Endometrial microvascular endothelial cells (primary cell): Measurements from ENCODE around the gene PRLHR. TPM values are rescaled to one million over a fixed set of nuclear protein-coding genes. Genes with fewer than 3 reads are reported as not detected.
"Not testable (repeated sequence)": the region's sequence is repeated elsewhere in the genome, so short reads cannot be mapped to it uniquely, and the experiment has no call there.

ENCODE experiments used
- in situ Hi-C: cut with HindIII; loops from 2 replicates; pipeline ENCODE4 v1.10.0; 2017; ENCODE audit warnings: low sequenced_read_pairs, low pct_unique_long_range_greater_than_20kb; ENCODE audit errors: inconsistent ontology term
- total RNA-seq: library from RNA; depleted of rRNA; stranded (reverse); fragments of >200 nt; gene quantifications from one replicate; pipeline ENCODE4 v1.2.3, GENCODE V29; 2015; ENCODE audit errors: inconsistent ontology term

The PRLHR gene
- total RNA-seq: not detected

DNA sequence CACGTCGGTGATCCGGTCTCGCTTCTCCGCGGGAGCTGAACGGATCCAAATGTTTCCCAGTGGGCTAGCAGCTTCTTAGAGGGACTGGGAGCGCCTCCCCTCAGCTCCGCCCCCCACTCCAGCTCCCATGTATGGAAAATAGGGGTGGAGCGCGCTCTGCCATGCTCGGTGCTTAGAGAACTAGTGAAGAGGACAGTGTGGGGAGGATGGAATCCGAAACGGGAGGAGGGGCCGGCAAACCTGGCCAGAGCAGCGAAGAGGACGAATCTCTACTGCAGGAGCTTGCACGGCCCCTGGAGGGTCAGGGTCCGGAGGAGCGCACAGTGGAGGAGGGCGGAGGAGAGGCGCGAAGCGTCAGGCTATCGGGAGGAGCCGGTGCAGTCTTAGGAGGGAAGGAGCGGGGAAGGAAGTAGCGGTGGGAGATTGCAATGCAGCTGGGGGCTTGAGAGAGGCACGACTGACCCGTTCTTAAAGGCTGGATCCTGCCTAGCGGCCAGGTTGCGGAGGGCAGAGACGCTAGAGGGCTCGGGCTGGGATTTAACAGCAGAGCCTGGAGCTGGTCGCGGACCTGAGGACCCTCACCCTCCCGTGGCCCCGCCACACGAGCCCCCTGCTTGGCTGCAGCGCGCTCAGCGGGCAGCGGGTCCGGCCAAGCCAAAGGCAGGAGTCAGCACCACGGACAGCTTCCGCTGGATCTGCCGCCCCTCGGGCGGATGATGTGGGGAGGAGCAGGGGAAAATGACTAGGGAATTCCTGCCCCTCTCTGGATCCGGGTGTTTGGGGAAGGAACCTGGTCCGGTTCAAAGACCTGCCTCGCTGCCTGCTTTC is at the start of gene PRLHR:
Gene PRLHR, minus strand, starts transcription at position 51 of the 828 bp plus-strand sequence. CDS start 404 bp downstream, outside the sequence.
- in situ Hi-C loops: no loop called here

DNA sequence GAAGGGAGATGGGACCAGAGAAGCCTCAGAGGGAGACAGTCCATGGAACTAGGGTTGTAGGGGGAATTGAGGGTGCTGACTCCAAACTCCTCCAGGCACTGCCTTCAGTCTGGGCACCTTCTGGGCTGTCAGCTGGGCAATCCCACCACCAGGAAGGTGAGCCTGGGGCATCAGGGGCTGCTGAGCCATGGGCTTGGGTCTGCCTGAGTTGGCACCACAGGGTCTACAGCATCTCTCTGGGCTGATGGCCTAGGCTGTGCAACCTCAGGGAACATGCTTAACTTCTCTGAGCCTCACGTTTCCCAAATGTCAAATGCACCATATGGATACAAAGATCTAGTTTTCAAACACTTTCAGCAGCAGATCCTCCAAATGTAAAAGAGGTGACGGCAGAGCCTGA is 46.8 kb upstream of the PRLHR start:
- in situ Hi-C loops: no loop called here

DNA sequence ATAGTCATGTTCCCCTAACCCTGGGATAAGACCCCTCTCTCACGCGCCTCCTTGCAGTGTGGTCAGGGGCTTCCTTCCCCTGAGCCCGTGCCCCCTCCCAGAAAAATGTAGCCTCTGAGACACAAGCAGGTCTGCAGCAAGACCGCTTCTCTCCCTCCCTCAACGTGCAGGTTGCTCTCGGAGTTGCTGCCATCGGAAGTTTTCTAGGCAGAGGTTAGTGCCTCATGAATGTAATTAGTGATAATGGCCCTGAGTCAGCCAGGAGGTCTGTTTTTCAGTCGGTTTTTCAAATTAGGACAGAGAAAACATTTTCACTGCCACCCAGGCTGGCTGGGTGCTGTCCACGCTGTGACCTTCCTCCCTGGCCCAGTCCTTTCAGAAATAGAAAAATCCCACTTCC is 43.2 kb upstream of the PRLHR start:
- in situ Hi-C loops: no loop called here

DNA sequence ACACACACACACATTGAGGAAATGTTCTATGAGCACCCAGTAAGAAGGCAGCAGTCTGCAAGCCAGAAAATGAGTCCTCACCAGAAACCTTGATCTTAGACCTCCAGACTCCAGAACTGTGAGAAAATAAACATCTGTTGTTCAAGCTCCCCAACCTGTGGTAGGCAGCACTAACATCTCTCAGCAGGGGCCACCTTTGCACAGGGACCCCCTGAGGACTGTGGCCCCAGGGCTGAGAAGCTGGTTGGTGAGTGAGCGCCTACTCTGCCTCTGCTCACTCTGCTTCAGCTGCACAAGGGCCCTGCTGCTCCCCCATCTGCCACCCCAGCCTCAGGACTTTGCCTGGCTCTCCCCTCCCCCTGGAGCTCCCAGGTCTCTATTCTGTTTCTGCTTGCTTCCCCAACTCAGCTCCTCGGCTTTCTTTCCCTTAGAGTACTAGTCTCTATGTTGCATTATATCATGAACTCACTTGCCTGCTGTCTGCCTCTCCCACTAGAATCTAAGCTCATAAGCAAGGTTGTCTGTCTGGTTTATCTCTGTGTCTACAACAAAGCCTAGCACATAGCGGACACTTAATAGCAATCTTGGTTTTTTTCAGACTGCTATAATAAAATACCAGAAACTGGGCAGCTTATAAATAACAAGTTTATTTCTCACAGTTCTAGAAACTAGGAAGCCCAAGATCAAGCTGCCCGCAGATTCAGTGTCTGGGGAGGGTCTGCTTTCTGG is 40.4 kb upstream of the PRLHR start:
- in situ Hi-C loops: no loop called here

DNA sequence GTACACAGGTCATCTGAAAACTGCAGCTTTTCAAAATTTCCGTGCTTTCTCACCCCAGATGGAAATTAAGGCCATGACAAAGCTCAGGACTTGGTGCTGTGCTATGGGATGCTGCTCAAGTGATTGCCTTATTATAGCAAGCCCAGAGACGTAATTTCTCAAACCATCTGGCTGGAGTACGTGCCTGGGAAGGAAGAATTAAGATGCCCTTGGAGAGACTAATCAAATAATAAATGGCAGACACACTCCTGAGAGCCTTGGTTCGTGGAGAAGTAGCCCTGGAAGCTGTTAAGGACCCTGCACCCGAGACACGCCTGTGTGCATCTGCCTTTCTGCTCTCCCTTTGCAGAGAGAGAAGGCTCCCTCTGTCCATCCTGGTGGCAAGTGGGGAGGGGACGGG is 38.3 kb upstream of the PRLHR start:
- in situ Hi-C loops: no loop called here

DNA sequence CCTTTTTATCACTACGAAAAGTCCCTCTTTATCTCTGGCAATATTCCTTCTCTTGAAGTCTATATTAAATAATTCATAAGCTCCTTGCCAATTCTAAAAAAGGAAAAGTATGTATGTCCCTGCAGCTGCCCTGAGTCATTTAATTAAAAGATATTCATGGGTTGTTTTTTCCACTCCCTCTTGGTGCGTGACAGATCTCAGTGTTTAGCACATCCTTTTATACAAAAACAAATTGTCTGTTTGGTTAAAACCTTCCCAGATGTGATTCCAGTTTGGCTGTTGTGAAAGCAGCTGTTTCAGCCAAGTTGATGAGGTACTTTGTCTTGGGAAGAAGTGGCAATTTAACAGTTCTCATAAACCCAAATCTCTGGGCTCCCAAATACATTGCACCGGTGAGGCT is 33.8 kb upstream of the PRLHR start:
- in situ Hi-C loops: no loop called here

DNA sequence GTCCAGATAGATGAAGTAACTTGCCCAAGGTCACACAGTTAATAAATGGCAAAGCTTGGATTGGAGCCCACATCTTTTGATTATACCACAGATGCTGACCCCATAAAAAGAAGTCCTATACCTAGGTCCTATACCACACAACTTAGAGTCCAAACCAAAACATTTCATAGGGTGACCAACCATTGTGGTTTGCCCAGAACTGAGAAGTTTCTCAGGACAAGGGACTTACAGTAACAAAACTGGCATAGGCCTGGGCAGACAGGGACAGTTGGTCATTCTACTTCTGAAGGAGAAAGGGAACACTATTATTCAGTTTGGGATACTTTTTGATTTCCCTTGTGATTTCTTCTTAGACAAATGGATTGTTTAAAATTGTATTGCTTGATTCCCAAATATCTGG is 32.9 kb upstream of the PRLHR start:
- in situ Hi-C loops: no loop called here

DNA sequence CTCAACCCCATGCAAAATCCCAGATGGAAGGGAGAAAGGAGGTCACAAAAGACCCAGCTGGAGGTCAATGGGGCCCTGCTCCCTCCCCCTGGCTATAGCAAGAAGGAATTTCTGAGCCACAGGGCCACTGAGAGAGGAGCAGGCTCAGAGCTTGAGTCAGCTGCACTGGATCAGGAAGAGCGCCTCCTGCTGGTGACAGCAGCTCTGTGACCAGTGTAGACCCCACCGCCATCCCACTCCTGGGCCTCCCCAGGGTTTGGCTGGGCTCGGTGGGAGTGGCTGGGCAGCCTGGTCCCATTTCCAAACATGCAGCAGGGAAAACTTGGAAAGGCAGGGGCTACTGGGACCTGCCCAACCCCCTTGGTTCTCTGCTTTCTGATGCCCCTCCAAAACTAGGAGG is 31.5 kb upstream of the PRLHR start:
- in situ Hi-C loops: no loop called here

DNA sequence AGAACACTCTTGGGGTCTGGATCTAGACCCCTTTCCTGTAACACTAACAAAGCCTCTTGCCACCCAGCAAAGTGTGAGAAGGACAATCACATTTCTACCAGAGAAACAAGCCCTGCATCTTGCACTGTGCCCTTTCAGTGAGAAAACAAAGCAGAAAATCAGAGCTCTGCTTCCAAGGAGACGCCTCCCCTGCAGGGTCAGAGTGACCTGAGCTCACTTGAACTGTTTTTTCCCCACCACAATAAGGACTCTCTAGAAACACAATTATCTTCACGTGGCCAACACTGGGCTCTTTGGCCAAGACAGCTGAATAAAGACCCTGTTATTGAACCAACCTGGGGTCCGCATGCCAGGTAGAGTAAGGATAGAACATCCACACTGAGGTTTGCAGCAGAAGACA is 30.1 kb upstream of the PRLHR start:
- in situ Hi-C loops: no loop called here

DNA sequence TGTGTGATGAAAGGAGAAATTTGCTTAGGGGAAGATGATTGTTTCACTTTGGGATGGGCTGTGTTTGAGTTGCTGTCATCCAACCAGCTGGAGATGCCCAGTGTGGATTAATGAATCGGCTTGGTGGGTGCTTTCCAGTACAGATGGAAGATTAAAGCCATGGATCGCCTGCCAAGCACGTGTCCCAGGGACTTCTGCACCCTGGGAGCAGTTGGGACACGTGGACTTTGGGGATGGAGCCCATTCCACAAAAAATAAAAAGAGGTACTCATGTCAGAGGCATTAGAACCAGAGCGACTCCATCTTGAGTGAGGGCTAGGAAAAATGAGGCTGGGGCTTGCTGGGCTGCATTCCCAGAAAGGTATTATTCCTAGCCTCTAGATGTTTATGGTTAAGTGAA is 29.3 kb upstream of the PRLHR start:
- in situ Hi-C loops: no loop called here

DNA sequence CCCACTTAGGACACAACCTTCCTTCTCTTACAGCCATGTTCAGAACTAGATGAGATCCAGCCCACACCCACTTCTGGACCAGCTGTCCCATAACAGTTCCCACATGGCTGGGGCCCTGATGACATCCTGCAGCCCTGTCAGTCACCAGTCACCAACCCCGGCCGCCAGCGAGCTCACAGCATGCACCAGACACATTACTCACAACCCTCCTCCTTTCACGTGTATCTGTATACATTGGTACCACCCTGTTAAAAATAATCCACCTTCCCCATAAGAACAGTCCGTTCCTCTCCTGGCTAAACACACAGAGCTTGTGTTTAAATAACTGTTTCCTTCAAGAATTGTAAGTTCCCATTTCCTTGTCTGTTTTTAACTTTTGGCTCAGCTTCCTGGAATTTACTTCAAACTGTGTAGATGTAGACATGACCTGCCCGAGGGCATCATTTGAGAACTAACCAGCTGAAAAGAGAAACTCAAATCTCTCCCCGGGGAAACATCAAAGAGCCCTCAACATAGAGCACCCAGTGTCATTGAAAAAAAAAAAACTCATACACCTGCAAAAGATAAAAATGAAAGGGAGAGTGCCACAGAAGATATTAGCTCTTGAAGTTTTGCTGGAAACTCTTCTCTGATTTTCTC is 26.0 kb upstream of the PRLHR start:
- in situ Hi-C loops: no loop called here

DNA sequence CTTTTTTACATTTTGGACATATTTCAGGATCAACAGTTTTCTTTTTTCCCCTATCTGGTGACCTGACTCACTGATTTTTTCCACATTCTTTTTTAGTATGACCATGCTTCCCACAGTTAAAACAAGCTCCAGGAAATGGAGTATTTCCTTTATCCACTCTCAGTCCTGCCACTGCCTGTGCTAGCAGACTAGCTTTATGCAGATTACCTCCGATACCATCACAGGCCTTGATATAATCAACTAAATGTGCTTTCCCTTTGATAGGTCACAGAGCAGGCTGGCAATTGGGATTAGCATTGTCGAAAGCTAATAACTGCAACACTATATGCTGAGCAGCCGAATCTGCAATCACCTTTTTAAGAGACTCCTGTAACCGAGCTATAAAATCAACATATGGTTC is 18.4 kb upstream of the PRLHR start:
- in situ Hi-C loops: not testable (repeated sequence)

DNA sequence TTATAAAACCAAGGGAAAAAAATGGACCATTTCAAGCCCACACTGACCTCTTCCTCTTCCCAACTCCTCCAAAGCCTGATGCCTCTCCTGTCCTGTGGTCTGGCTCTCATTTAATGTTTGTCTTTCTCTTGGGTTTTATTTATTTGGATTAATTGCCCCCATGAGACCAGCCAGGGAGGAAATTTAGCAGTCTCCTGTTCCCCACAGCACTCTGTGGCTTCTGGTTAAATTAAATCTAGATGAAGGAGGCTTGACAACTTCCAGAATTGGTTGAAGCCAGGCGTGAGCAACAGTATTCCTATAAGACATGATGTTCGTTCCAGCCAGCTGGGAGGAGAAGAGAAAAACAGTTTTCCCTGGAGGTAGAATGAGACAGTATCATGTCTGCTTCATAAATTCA is 15.1 kb upstream of the PRLHR start:
- in situ Hi-C loops: no loop called here

DNA sequence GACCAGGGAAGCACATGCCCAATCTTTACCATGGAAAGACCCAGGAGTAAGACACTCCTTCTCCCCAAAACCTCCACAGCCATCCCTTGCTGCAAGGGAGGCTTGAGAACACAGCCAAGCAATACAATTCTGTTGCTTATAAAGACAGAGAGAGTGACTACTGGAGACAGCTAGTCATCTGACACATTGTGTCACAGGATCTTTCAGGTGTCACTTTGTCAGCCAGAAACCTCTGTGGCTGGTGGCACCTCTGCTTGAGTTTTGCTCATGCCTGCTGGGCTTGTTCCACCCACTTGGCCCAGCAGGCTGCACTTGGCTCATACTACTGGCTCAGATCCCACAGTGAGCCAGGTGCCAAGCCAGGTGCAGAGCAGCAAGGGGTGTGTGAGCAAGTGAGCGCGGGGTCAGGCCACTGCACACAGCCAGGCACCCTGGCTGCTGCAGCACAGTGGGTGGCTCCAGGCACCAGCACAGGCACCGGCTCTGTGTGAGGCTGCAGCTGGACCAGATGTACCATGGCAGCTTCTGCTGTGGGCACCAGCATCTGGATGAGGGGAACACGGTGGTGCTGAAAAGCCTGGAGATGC is 12.4 kb upstream of the PRLHR start:
- in situ Hi-C loops: no loop called here

DNA sequence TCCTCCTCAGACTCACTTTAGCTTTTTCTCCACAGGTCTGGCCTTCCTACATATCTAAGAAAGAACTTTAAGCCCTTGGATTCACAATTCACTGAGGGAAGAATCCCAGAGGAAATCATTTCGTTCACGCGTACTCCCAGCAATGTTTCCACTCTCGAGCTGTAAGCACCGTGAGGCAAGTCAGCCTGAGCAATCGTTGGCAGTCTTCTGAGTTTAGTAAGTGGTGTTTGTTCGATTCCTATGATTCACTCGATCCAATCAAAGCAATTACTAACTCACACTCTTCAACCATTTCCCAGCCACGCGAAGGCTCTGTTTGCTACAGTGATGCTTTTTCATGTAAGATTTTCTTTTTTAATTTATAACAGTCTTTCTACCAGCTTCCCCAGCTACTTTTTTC is 10.2 kb upstream of the PRLHR start:
- in situ Hi-C loops: no loop called here

DNA sequence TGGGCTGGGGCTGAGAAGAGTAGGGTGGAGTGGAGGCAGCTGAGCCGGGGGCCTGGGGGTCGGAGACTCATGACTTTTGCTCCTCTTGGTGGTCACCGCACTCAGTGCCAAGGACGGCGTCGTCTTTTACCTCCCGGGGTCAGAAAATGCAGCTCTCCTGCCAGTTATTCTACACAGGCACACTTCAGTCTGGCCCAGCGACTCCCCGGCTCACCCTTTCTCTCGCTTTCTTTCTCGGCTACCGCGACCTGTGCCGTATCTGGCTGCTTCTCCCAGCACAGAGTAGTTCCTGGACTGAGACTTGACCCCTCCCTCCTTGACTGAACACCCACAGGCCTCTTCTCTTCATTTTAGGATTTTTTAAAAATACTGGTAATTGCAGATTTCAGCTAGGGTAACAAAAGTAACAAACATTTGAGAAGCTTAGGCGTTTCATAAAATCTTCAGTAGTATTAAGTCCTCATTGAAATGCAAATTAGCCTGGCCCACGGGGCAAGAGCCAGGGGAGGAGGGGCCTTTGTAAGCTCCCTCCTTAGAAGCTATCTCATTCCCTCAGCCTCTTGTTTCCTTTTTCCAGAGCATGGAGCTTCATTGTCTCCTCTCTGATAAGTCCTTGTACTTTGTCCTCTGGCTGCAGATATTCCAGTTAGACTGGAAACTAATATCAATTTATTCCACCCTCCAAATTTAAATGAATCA is 1.1 kb upstream of the PRLHR start:
- in situ Hi-C loops: no loop called here

DNA sequence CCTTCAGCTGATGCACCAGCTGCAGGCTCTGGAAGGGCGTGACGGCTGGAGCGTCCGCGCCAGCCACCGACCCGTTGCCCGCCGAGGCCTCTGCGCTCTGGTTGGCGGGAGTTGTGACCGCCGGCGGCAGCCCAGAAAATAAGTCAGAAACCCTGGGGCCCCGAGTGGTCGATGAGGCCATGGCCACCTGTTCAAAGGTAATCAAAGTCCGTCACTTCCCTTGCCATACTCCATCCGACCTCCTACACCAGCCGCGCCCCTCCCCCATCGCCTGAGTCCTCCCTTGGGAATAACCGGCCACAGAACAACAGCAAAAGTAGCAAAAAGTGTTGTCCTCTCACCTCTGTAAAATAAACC is 406 bp downstream of the PRLHR start:
- in situ Hi-C loops: no loop called here

DNA sequence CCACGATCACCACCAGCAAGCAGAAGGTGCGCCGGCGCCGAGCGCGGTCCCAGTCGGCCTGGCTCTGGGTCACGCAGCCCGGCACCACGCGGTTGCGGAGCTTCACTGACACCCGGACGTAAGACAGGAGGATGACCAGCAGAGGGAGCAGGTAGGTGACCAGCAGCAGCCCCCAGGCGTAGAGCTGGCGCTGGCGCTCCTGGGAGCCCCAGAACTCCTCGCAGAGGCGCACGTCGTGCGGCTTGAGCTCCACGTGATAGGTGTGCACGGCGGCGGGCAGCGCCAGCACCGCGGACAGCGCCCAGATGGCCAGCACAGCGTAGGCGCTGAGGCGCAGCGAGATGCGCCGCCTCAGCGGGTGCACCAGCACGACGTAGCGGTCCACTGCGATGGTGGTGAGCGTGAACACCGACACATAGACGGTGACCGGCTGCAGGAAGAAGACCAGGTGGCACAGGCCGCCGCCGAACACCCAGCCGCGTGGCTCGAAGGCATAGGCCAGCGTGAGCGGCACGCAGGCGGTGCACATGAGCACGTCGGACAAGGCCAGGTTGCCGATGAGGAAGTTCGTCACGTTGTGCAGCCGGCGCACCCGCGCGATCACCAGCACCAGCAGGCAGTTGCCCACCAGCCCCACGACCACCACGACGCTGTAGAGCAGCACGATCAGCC is 920 bp downstream of the PRLHR start:
- in situ Hi-C loops: no loop called here
